Measurements from ENCODE around the gene TOPBP1.
A peak's percentile ranks its signal among the peaks of the same experiment; 100 is the strongest.

The TOPBP1 gene

DNA sequence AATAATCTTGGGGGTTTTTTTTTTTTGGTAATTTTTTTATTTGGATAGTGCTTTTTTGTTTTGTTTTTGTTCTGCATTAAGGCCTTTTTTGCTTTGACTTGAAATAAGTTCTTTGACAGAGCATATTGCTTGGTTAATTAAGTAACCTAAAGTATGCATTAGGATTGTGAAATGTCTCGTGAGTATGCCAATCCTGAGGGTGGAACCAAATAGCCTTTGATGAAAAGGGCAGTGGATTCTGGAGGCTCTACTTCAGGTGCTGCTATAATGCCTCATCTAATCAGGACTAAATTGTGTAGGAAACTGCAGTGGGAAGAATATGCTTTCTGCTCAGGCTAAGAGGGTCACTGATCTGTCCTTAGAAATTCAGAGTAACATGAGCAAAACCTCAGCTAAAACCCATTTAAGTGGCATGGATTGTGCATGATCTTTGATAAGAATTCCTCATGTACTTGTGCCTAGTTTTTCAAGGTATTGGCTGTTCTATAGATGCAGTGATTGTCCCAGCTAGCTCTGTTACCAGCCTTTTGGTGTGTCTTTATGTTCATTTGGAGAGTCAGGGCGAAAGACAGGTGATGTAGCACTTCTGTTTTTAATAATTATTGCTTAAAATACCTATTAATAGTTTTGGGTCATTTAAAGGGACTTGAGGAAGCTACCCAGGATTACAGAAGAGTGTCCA lies 72.8 kb downstream of the TOPBP1 start:
- TF ChIP-seq FOXP2 (optimal IDR thresholded peaks at IDR 0.05; ENCODE audit: control extremely low read depth, extremely low read length, insufficient read depth) (no peak), POLR2AphosphoS5 (IDR thresholded peaks at IDR 0.05; ENCODE audit: borderline replicate concordance, low read depth, low read length) (no peak), EZH2 (IDR thresholded peaks at IDR 0.05) (no peak)
- no peak for DNase-seq (ENCODE audit: low read depth, low spot score)
- peak overlapping the region; percentile 19; the same call in 1 of the 2 replicates for H3K27ac ChIP-seq
- no peaks in the 10 kb centered on the region for H3K9me3 ChIP-seq (ENCODE audit: low read depth, low read length)
- H3K36me3 ChIP-seq (ENCODE audit: insufficient read depth, low read length), result peaks cover 62% of the 10 kb centered on the region
- no peak overlapping the region for H3K9ac ChIP-seq (ENCODE audit: insufficient read length)
- no peak overlapping the region for H3K4me3 ChIP-seq

- Histone ChIP-seq H3K9me3 (ENCODE audit: low read depth, low read length) (no peaks in the 10 kb centered on the region), H3K4me3 (no peak overlapping the region), H3K36me3 (ENCODE audit: insufficient read depth, low read length) (peaks cover 70% of the 10 kb centered on the region), H3K27ac (peak overlapping the region; percentile 23; the same call in 1 of the 2 replicates), H3K9ac (ENCODE audit: insufficient read length) (no peak overlapping the region)
- no peak for TF ChIP-seq FOXP2 (optimal IDR thresholded peaks at IDR 0.05; ENCODE audit: control extremely low read depth, extremely low read length, insufficient read depth)
- TF ChIP-seq EZH2 (IDR thresholded peaks at IDR 0.05), result no peak
- TF ChIP-seq POLR2AphosphoS5 (IDR thresholded peaks at IDR 0.05; ENCODE audit: borderline replicate concordance, low read depth, low read length), result no peak
- no peak for DNase-seq (ENCODE audit: low read depth, low spot score)
Observed at GRCh38 chr3:133588035-133588434, 73.7 kb downstream of the TOPBP1 start.

- no peak overlapping the region for H3K9ac ChIP-seq (ENCODE audit: insufficient read length)
- H3K4me3 ChIP-seq, result no peak overlapping the region
- no peaks in the 10 kb centered on the region for H3K9me3 ChIP-seq (ENCODE audit: low read depth, low read length)
- no peak overlapping the region for H3K27ac ChIP-seq
- TF ChIP-seq FOXP2 (optimal IDR thresholded peaks at IDR 0.05; ENCODE audit: control extremely low read depth, extremely low read length, insufficient read depth) (no peak), POLR2AphosphoS5 (IDR thresholded peaks at IDR 0.05; ENCODE audit: borderline replicate concordance, low read depth, low read length) (no peak), EZH2 (IDR thresholded peaks at IDR 0.05) (no peak)
- H3K36me3 ChIP-seq (ENCODE audit: insufficient read depth, low read length), result peaks cover 94% of the 10 kb centered on the region
- DNase-seq (ENCODE audit: low read depth, low spot score), result no peak
Observed at GRCh38 chr3:133583396-133583795, 78.3 kb downstream of the TOPBP1 start.

DNA sequence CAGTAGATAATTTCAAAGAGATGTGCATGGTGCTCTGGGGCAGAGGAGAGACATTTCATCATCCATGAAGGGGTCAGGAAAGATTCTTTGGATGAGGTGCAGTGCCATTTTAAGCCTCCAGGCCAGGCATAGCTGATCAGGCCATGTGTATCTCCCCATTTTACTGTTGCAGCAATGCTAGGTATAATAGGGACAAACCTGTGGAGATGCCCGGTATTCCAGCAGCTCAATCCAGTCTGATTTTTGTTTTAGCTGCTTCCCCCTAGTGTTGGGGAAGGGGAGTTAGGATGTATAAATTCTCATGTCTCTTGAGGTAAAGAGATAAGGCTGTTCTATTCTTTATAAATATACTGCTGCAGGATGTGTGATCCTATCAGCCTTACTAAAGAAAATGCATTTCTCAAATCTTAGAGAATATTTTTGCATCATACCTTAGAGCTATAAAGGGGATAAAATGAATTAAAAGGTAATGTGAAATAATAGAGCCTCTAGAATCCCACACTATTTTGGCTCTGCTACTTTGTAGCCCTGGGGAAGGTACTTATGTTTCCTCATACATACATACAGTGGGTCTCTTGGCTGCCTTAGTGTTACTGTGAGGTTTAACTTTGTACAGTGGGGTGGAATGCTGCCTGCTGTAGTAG lies 83.1 kb downstream of the TOPBP1 start:
- Histone ChIP-seq H3K4me3 (no peak overlapping the region), H3K27ac (peak overlapping the region; percentile 10; the same call in 1 of the 2 replicates), H3K9me3 (ENCODE audit: low read depth, low read length) (no peaks in the 10 kb centered on the region), H3K36me3 (ENCODE audit: insufficient read depth, low read length) (peaks cover 85% of the 10 kb centered on the region), H3K9ac (ENCODE audit: insufficient read length) (no peak overlapping the region)
- TF ChIP-seq FOXP2 (optimal IDR thresholded peaks at IDR 0.05; ENCODE audit: control extremely low read depth, extremely low read length, insufficient read depth) (no peak), EZH2 (IDR thresholded peaks at IDR 0.05) (no peak), POLR2AphosphoS5 (IDR thresholded peaks at IDR 0.05; ENCODE audit: borderline replicate concordance, low read depth, low read length) (no peak)
- no peak for DNase-seq (ENCODE audit: low read depth, low spot score)

DNA sequence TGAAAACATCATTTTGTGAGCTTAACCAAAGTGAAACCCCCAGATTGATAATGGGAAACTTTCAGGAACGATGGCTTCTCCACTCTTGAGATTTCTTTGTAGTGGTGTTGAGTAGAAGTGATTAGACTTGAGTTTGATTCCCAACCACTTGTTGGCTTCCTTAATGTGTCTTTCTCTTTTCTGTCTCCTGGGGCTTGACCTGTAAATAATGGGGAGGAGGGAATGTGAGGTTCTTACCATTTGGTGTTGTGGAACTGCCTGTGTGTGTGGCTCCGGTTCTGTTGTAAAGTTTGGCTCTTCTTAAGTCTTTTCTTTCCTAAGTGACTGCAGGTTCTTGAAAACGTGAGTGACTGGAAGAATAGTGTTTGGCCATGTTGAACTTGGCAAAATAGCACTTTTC lies 85.6 kb downstream of the TOPBP1 start:
- TF ChIP-seq POLR2AphosphoS5 (IDR thresholded peaks at IDR 0.05; ENCODE audit: borderline replicate concordance, low read depth, low read length) (0 out of 2 replicates have a peak, but pooled peaks have one; percentile 22), FOXP2 (optimal IDR thresholded peaks at IDR 0.05; ENCODE audit: control extremely low read depth, extremely low read length, insufficient read depth) (no peak)
- Histone ChIP-seq H3K36me3 (ENCODE audit: insufficient read depth, low read length) (peaks cover 61% of the 10 kb centered on the region), H3K27ac (no peak overlapping the region), H3K9ac (ENCODE audit: insufficient read length) (peak overlapping the region; percentile 93), H3K4me3 (peak overlapping the region; percentile 90), H3K9me3 (ENCODE audit: low read depth, low read length) (no peaks in the 10 kb centered on the region)
- DNase-seq (ENCODE audit: low read depth, low spot score), result no peak

- peak overlapping the region; percentile 90 for H3K4me3 ChIP-seq
- H3K27ac ChIP-seq, result no peak overlapping the region
- no peak for DNase-seq (ENCODE audit: low read depth, low spot score)
- peaks cover 51% of the 10 kb centered on the region for H3K36me3 ChIP-seq (ENCODE audit: insufficient read depth, low read length)
- peak overlapping the region; percentile 93 for H3K9ac ChIP-seq (ENCODE audit: insufficient read length)
- TF ChIP-seq POLR2AphosphoS5 (IDR thresholded peaks at IDR 0.05; ENCODE audit: borderline replicate concordance, low read depth, low read length) (no peak; the same call in 1 of the 2 replicates), EZH2 (IDR thresholded peaks at IDR 0.05) (no peak), FOXP2 (optimal IDR thresholded peaks at IDR 0.05; ENCODE audit: control extremely low read depth, extremely low read length, insufficient read depth) (no peak)
- H3K9me3 ChIP-seq (ENCODE audit: low read depth, low read length), result no peaks in the 10 kb centered on the region
Observed at GRCh38 chr3:133575086-133575485, 86.7 kb downstream of the TOPBP1 start.

DNA sequence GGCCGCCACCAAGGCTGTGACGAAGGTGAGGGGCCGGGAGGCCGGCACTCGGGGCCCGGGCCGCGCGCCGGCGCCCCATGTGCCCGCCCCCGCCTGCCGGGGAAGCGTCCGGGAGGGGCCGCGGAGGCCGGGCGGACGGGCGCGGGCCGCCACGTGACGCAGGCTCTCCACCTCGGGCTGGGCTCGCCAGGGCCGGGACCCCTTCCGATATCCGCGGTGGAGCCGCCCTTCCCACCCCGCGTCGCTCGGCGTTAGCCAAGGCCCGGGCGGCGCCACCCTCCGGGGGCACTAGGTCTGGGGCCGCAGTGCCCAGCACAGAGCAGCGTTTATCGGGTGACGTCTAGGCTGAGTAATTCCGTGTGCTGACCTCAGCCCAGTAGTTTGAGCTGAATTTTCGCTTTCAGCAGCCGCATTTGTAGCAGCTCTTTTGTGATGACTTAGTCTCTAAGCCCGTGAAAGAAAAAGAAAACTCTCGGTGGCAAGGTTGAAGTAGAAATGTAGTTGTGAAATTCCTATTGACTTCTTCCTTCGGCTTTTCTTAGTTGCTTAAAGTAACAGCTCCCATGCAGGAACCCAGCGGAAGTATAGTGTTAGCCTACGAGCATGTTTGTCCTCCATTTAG lies 87.4 kb downstream of the TOPBP1 start:
- no peak for TF ChIP-seq EZH2 (IDR thresholded peaks at IDR 0.05)
- no peak; the same call in 1 of the 2 replicates for TF ChIP-seq POLR2AphosphoS5 (IDR thresholded peaks at IDR 0.05; ENCODE audit: borderline replicate concordance, low read depth, low read length)
- H3K4me3 ChIP-seq, result peak overlapping the region; percentile 90
- peaks cover 48% of the 10 kb centered on the region for H3K36me3 ChIP-seq (ENCODE audit: insufficient read depth, low read length)
- no peaks in the 10 kb centered on the region for H3K9me3 ChIP-seq (ENCODE audit: low read depth, low read length)
- DNase-seq (ENCODE audit: low read depth, low spot score), result no peak
- peak overlapping the region; percentile 37; the same call in 1 of the 2 replicates for H3K27ac ChIP-seq
- H3K9ac ChIP-seq (ENCODE audit: insufficient read length), result peak overlapping the region; percentile 93

DNA sequence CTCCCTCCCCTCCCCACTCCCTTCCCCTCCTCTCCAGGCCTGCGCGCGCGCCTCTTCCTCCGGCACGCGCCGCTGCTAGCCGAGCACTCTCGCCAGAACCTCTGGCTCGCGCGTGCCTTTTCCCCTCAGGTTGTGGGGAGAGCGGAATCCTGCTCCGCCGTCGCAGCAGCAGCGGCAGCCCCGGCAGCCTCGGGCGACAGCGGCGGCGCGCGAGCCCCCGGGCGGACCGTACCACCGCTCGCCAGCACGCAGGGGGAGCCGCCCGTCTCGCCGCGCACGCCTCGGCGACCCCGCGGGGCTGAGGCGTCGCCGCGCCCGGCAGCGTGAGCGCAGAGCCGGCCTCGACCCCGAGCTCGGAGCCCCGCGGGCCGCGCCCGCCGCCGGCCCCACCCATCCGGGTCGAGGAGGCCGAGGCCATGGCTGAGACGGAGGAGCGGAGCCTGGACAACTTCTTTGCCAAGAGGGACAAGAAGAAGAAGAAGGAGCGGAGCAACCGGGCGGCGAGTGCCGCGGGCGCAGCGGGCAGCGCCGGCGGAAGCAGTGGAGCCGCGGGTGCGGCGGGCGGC lies 88.0 kb downstream of the TOPBP1 start, which contains the start of gene CDV3:
Gene CDV3, plus strand, starts transcription at position 58 of the 566 bp plus-strand sequence. Its CDS starts 359 bp downstream, at position 417.
- H3K27ac ChIP-seq, result peak within 1 kb of the TSS; percentile 81
- H3K36me3 ChIP-seq (ENCODE audit: insufficient read depth, low read length), result peaks cover 41% of the 10 kb centered on the region
- H3K9me3 ChIP-seq (ENCODE audit: low read depth, low read length), result no peaks in the 10 kb centered on the region
- peak within 1 kb of the TSS; percentile 93 for H3K9ac ChIP-seq (ENCODE audit: insufficient read length)
- peak within 1 kb of the TSS; percentile 90 for H3K4me3 ChIP-seq
- TF ChIP-seq POLR2AphosphoS5 (IDR thresholded peaks at IDR 0.05; ENCODE audit: borderline replicate concordance, low read depth, low read length) (peak; percentile 85), FOXP2 (optimal IDR thresholded peaks at IDR 0.05; ENCODE audit: control extremely low read depth, extremely low read length, insufficient read depth) (no peak)
- no peak for DNase-seq (ENCODE audit: low read depth, low spot score)
